Measurements from ENCODE around the gene CAPN13. TPM values are rescaled to one million over a fixed set of nuclear protein-coding genes. Genes with fewer than 3 reads are reported as not detected.

Gene CAPN13
- polyA plus RNA-seq = 0.09 TPM in 1 of 3 replicates, not detected in the others
- not detected for polyA plus RNA-seq (2011; ENCODE audit: low read depth)
- polyA plus RNA-seq (2011; cell fraction: cytosol; rRNA removed) = 0.05 and 0.08 TPM in 2 replicates
- 0.27 and 0.45 TPM in 2 replicates for polyA plus RNA-seq (2011; cell fraction: nucleus; rRNA removed)
- not detected in 2 replicates for polyA plus RNA-seq (2012; ENCODE audit: low replicate concordance)
- polyA minus RNA-seq = not detected in 3 replicates
- not detected for polyA minus RNA-seq (2011; cell fraction: cytosol; rRNA and poly(A)+ RNA removed)
- not detected in 2 replicates for polyA minus RNA-seq (2011; cell fraction: nucleus; rRNA and poly(A)+ RNA removed)

GRCh38 chr2:30807249-30807648, at the start of gene CAPN13:
Gene CAPN13 (minus strand): TSS chr2:30807446. CDS start chr2:30787325, 20,121 bp downstream.
- Histone ChIP-seq H3K4me1 (ENCODE audit: control insufficient read depth, extremely low read depth, insufficient read depth, low read length) (no peaks in the 10 kb centered on the region), H3K79me2 (ENCODE audit: control insufficient read depth, insufficient read depth, low read length) (no peaks in the 10 kb centered on the region), H3K9me3 (ENCODE audit: control insufficient read depth, low read depth, low read length) (no peaks in the 10 kb centered on the region), H3K27me3 (ENCODE audit: control insufficient read depth, extremely low read depth, insufficient read depth, low read length) (peaks cover 23% of the 10 kb centered on the region), H3K9me1 (ENCODE audit: control insufficient read depth, extremely low read depth, insufficient read depth, low read length) (no peaks in the 10 kb centered on the region), H3K9ac (ENCODE audit: control insufficient read depth, extremely low read depth, insufficient read depth, low read length) (no peak within 1 kb of the TSS), H3K36me3 (ENCODE audit: control insufficient read depth in 2 of 2, extremely low read depth in 1 of 2, insufficient read depth in 2 of 2, low read length in 2 of 2) (no peaks in the 10 kb centered on the region), H3K4me2 (ENCODE audit: control insufficient read depth, extremely low read depth, insufficient read depth, low read depth, low read length) (no peak within 1 kb of the TSS), H2AFZ (ENCODE audit: control insufficient read depth, low read length) (no peak within 1 kb of the TSS), H3K4me3 (ENCODE audit: control insufficient read depth in 2 of 3, extremely low read depth in 1 of 3, insufficient read depth in 2 of 3, low read depth in 1 of 3, low read length in 3 of 3) (no peak within 1 kb of the TSS), H3K27ac (ENCODE audit: control insufficient read depth, insufficient read depth, low read length) (no peak within 1 kb of the TSS), H4K20me1 (ENCODE audit: control insufficient read depth, extremely low read depth, insufficient read depth, low read length) (no peaks in the 10 kb centered on the region)
- dilution Hi-C loops (cut with MboI; ENCODE audit: extremely low pct_ligation_motif_present, low sequenced_read_pairs) = no loop called here
- TF ChIP-seq, protein P1, sequence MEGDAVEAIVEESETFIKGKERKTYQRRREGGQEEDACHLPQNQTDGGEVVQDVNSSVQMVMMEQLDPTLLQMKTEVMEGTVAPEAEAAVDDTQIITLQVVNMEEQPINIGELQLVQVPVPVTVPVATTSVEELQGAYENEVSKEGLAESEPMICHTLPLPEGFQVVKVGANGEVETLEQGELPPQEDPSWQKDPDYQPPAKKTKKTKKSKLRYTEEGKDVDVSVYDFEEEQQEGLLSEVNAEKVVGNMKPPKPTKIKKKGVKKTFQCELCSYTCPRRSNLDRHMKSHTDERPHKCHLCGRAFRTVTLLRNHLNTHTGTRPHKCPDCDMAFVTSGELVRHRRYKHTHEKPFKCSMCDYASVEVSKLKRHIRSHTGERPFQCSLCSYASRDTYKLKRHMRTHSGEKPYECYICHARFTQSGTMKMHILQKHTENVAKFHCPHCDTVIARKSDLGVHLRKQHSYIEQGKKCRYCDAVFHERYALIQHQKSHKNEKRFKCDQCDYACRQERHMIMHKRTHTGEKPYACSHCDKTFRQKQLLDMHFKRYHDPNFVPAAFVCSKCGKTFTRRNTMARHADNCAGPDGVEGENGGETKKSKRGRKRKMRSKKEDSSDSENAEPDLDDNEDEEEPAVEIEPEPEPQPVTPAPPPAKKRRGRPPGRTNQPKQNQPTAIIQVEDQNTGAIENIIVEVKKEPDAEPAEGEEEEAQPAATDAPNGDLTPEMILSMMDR (optimal IDR thresholded peaks at IDR 0.05 in 1 of 3, IDR thresholded peaks at IDR 0.05 in 1 of 3, conservative IDR thresholded peaks at IDR 0.05 in 1 of 3; ENCODE audit: extremely low read depth in 1 of 3, insufficient read depth in 2 of 3, low read length in 3 of 3) = no peak
- TF ChIP-seq EZH2 (IDR thresholded peaks at IDR 0.05; ENCODE audit: low read length) = no peak
- FAIRE-seq (no peak), DNase-seq (ENCODE audit: low read depth, low spot score) (no peak)

GRCh38 chr2:30847841-30848240, 40.6 kb upstream of the CAPN13 start:
- dilution Hi-C loops (cut with MboI; ENCODE audit: extremely low pct_ligation_motif_present, low sequenced_read_pairs) = no loop called here
- no peak for FAIRE-seq

More at GRCh38 chr2:30847841-30848240, 40.6 kb upstream of the CAPN13 start:
- H3K9me3 ChIP-seq (ENCODE audit: control insufficient read depth, low read depth, low read length) = no peaks in the 10 kb centered on the region
- no peaks in the 10 kb centered on the region for H3K9me1 ChIP-seq (ENCODE audit: control insufficient read depth, extremely low read depth, insufficient read depth, low read length)
- no peak overlapping the region for H3K4me2 ChIP-seq (ENCODE audit: control insufficient read depth, extremely low read depth, insufficient read depth, low read depth, low read length)
- no peaks in the 10 kb centered on the region for H3K27me3 ChIP-seq (ENCODE audit: control insufficient read depth, extremely low read depth, insufficient read depth, low read length)
- TF ChIP-seq EZH2 (IDR thresholded peaks at IDR 0.05; ENCODE audit: low read length) = no peak
- TF ChIP-seq, protein P1 (optimal IDR thresholded peaks at IDR 0.05 in 1 of 3, IDR thresholded peaks at IDR 0.05 in 1 of 3, conservative IDR thresholded peaks at IDR 0.05 in 1 of 3; ENCODE audit: extremely low read depth in 1 of 3, insufficient read depth in 2 of 3, low read length in 3 of 3) = no peak
- no peak overlapping the region for H2AFZ ChIP-seq (ENCODE audit: control insufficient read depth, low read length)
- H3K4me3 ChIP-seq (ENCODE audit: control insufficient read depth in 2 of 3, extremely low read depth in 1 of 3, insufficient read depth in 2 of 3, low read depth in 1 of 3, low read length in 3 of 3) = no peak overlapping the region
- H3K36me3 ChIP-seq (ENCODE audit: control insufficient read depth in 2 of 2, extremely low read depth in 1 of 2, insufficient read depth in 2 of 2, low read length in 2 of 2) = no peaks in the 10 kb centered on the region
- no peak for DNase-seq (ENCODE audit: low read depth, low spot score)
- no peak overlapping the region for H3K27ac ChIP-seq (ENCODE audit: control insufficient read depth, insufficient read depth, low read length)
- H3K9ac ChIP-seq (ENCODE audit: control insufficient read depth, extremely low read depth, insufficient read depth, low read length) = no peak overlapping the region
- H3K79me2 ChIP-seq (ENCODE audit: control insufficient read depth, insufficient read depth, low read length) = no peaks in the 10 kb centered on the region
- no peaks in the 10 kb centered on the region for H3K4me1 ChIP-seq (ENCODE audit: control insufficient read depth, extremely low read depth, insufficient read depth, low read length)
- no peaks in the 10 kb centered on the region for H4K20me1 ChIP-seq (ENCODE audit: control insufficient read depth, extremely low read depth, insufficient read depth, low read length)

Measured in keratinocyte (primary cell).